Esophagus muscularis mucosa (tissue), 4 donors: ENCODE measurements around the gene ADAMTS2. TPM values are rescaled to one million over a fixed set of nuclear protein-coding genes. Genes with fewer than 3 reads are reported as not detected.

Experiments used
- DNase-seq: peaks from one replicate; pipeline ENCODE4 v3.0.0-alpha.2; 2017; ENCODE audit errors: extremely low spot score
- H3K27ac ChIP-seq, 4 donors: fragments of 200-600 bp; sonication (generic); replicated peaks in 1 of 4; 1 replicate in 3 of 4; 2 replicates in 1 of 4; pipeline ENCODE4 v1.5.1; 2016 to 2019; ENCODE audit warnings: mild to moderate bottlenecking in 1 of 4
- H3K27me3 ChIP-seq, 4 donors: fragments of 200-600 bp; sonication (generic); one replicate each; pipeline versions ENCODE4 v1.5.1 to v1.6.0; 2016 to 2019
- H3K36me3 ChIP-seq, 4 donors: fragments of 200-600 bp; sonication (generic); one replicate each; pipeline ENCODE4 v1.5.1; 2016 to 2019
- H3K4me1 ChIP-seq, 4 donors: fragments of 200-600 bp; sonication (generic); one replicate each; pipeline ENCODE4 v1.5.1; 2016 to 2019
- H3K4me3 ChIP-seq, 4 donors: fragments of 200-600 bp; sonication (generic); 1 replicate in 2 of 4; 2 replicates in 2 of 4; pipeline ENCODE4 v1.5.1; 2016 to 2019; ENCODE audit warnings: mild to moderate bottlenecking in 4 of 4, moderate library complexity in 1 of 4
- H3K9me3 ChIP-seq, 4 donors: fragments of 200-600 bp; sonication (generic); 1 replicate in 3 of 4; 2 replicates in 1 of 4; pipeline ENCODE4 v1.5.1; 2016 to 2019
- CTCF ChIP-seq, 3 experiments: fragments of 200-600 bp in 2 of 3; fragments of 450-650 bp in 1 of 3; sonication (generic) in 2 of 3; IDR thresholded peaks; one replicate each; pipeline ENCODE4 v1.5.1; 2017 to 2019; ENCODE audit warnings: antibody characterized with exemption in 3 of 3, mild to moderate bottlenecking in 2 of 3, moderate library complexity in 1 of 3
- EP300 ChIP-seq: sonication (generic); formaldehyde crosslinking; IDR thresholded peaks from one replicate; pipeline ENCODE4 v1.6.1; 2017; ENCODE audit warnings: antibody characterized with exemption
- POLR2A ChIP-seq: fragments of 450-650 bp; IDR thresholded peaks from one replicate; pipeline ENCODE4 v1.6.1; 2017; ENCODE audit warnings: antibody characterized with exemption, moderate library complexity, mild to moderate bottlenecking, low read depth
- POLR2AphosphoS5 ChIP-seq, 2 donors: sonication (generic); formaldehyde crosslinking; IDR thresholded peaks; one replicate each; pipeline ENCODE4 v1.6.1; 2017; ENCODE audit warnings: antibody characterized with exemption in 2 of 2
- WGBS: methylation state at CpG from one replicate; pipeline ENCODE4 v1.1.5; 2018; 5-methylcytosine and 5-hydroxymethylcytosine counted together
- intact Hi-C: fragments of 100-400 bp; cut with DNase I; formaldehyde crosslinking; loops from one replicate; pipeline ENCODE4 v1.15.1; 2023
- total RNA-seq, 4 donors: library from RNA; depleted of rRNA; stranded (reverse); fragments of >200 nt; gene quantifications; one replicate each; pipeline versions ENCODE4 v1.1.0 to v1.2.1, GENCODE V29; 2016

ADAMTS2 gene
- total RNA-seq, 4 donors from 2014 or later = 17.8 to 31.8 (median 21.4) TPM

DNA sequence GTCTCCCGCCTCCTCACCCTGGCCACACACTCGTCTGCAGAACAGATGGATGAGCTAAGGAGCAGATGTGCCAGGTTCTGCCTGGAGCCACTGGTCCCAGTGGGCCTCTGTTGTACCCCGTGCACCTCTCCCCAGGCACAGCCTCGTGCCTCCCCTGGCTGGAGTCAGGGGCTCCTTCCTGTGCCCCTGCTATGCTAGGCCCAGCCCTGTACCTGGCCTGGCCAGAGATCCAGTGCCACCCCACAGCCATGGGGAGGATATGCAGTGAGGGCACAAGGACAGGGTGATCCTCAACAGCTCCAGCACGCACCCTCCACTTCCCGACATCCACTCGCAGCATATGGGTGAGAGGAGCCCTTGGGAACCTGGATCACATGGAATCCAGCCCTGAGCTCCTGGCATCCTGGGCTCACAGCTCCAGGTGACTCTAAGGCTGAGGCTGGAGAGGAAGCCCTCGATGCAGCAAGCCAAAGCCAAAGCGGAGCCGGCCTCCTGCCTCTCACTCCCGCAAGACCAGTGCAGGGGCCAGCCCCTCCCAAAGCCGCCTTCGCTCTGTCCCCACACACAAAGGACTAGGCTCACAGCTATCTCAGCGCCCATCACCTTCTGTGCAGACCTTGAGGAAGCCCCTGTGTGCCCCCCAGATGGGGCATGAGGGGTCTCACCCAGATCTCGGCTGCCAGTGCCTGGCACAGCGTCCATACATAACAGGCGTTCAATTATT, 23.7 kb upstream of the ADAMTS2 start:
- H3K27me3 ChIP-seq = peaks cover 0 to 18% (median 0%) of the 10 kb centered on the region in 4 donors
- no peak for TF ChIP-seq CTCF (IDR thresholded peaks at IDR 0.05)
- no peak for TF ChIP-seq POLR2A
- TF ChIP-seq POLR2AphosphoS5 (IDR thresholded peaks at IDR 0.05) = no peak
- no peak for TF ChIP-seq EP300
- no peaks in the 10 kb centered on the region for H3K36me3 ChIP-seq
- H3K9me3 ChIP-seq = no peaks in the 10 kb centered on the region
- no peaks in the 10 kb centered on the region for H3K4me1 ChIP-seq
- no peak overlapping the region for H3K27ac ChIP-seq
- no peak for DNase-seq
- WGBS = 90% methylated on average over 16 of the region's 17 CpGs
- no peak overlapping the region for H3K4me3 ChIP-seq
- intact Hi-C loops = no loop called here

- Histone ChIP-seq H3K27me3 (peaks cover 0 to 23% (median 0%) of the 10 kb centered on the region in 4 donors), H3K4me3 (no peak overlapping the region), H3K4me1 (no peaks in the 10 kb centered on the region), H3K9me3 (no peaks in the 10 kb centered on the region), H3K36me3 (no peaks in the 10 kb centered on the region), H3K27ac (no peak overlapping the region)
- TF ChIP-seq EP300 (no peak), POLR2A (no peak), CTCF (IDR thresholded peaks at IDR 0.05) (no peak), POLR2AphosphoS5 (IDR thresholded peaks at IDR 0.05) (no peak)
- intact Hi-C loops = no loop called here
- WGBS = 95% methylated on average over 8 of the region's 18 CpGs
- DNase-seq = no peak
Measured at GRCh38 chr5:179368126-179368805, 23.0 kb upstream of the ADAMTS2 start.

GRCh38 chr5:179367491-179367890, 22.2 kb upstream of the ADAMTS2 start:
- TF ChIP-seq POLR2A (no peak), CTCF (IDR thresholded peaks at IDR 0.05) (no peak), POLR2AphosphoS5 (IDR thresholded peaks at IDR 0.05) (no peak), EP300 (no peak)
- Histone ChIP-seq H3K36me3 (no peaks in the 10 kb centered on the region), H3K9me3 (no peaks in the 10 kb centered on the region), H3K27me3 (peaks cover 0 to 31% (median 0%) of the 10 kb centered on the region in 4 donors), H3K4me3 (no peak overlapping the region), H3K4me1 (no peaks in the 10 kb centered on the region), H3K27ac (no peak overlapping the region)
- WGBS = 93% methylated on average over 5 of the region's 12 CpGs
- intact Hi-C loops = no loop called here
- DNase-seq = no peak

- TF ChIP-seq CTCF (IDR thresholded peaks at IDR 0.05) = no peak
- TF ChIP-seq EP300 = no peak
- no peak for TF ChIP-seq POLR2A
- no peak for TF ChIP-seq POLR2AphosphoS5 (IDR thresholded peaks at IDR 0.05)
- intact Hi-C loops = no loop called here
- H3K36me3 ChIP-seq = no peaks in the 10 kb centered on the region
Measured at GRCh38 chr5:179362355-179362754, 17.1 kb upstream of the ADAMTS2 start.

More at GRCh38 chr5:179362355-179362754, 17.1 kb upstream of the ADAMTS2 start:
- DNase-seq = no peak
- WGBS = 76% methylated on average over 18 of the region's 18 CpGs
- Histone ChIP-seq H3K27ac (no peak overlapping the region), H3K27me3 (peaks cover 0 to 33% (median 0%) of the 10 kb centered on the region in 4 donors), H3K4me1 (peaks cover 0 to 6% (median 3%) of the 10 kb centered on the region in 4 donors), H3K9me3 (peaks cover 0 to 4% (median 1%) of the 10 kb centered on the region in 4 donors), H3K4me3 (no peak overlapping the region)
